Uterus (tissue), 2 donors: ENCODE measurements around the gene GIT1.

Source experiments
- CTCF ChIP-seq, 4 experiments: fragments of 200-600 bp in 2 of 4; fragments of 450-650 bp in 2 of 4; sonication (generic) in 2 of 4; IDR thresholded peaks; one replicate each; pipeline ENCODE4 v1.5.1; 2016 to 2019; ENCODE audit warnings: antibody characterized with exemption in 4 of 4, mild to moderate bottlenecking in 2 of 4, moderate library complexity in 1 of 4
- POLR2A ChIP-seq, 2 donors: fragments of 450-650 bp; IDR thresholded peaks; one replicate each; pipeline ENCODE4 v1.6.1; 2016; ENCODE audit warnings: antibody characterized with exemption in 2 of 2, mild to moderate bottlenecking in 1 of 2, moderate library complexity in 1 of 2

- TF ChIP-seq POLR2A (IDR thresholded peaks at IDR 0.05) (peak in 1 of 2 donors; percentile 10), CTCF (IDR thresholded peaks at IDR 0.05) (peak in 2 of 4 experiments; percentile 7 to 23)
These were observed 4.2 kb downstream of the GIT1 start for GRCh38 chr17:29585080-29585751.
